Activated CD4-positive, CD25-positive, alpha-beta regulatory T cell (primary cell): ENCODE results near the gene STPG4.

ENCODE experiments used
- DNase-seq, 4 experiments: peaks; one replicate each; lab custom pipeline; 2025; lab: John Stamatoyannopoulos, UW

The STPG4 gene

DNA sequence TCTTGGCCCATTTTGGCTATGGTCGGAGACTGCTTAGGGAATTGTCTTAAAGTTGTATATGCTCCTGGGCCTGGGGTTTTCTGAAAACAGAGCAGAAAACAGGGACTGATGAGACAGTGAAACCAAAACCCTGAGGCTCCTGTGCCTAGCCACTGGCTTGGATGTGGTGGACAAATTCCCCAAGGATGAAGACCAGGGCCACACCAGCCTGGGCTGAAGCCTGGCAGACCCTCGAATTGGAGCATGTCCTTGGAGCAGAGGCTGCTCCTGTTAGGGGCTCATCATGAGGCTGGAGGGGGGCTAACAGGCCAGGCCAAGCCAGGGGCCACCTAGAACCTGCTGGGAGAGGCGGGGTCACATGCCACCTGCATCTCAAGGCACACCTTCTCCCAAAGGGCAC, 68.1 kb downstream of the STPG4 start:
- no peak for DNase-seq

GRCh38 chr2:47086571-47086970, 68.5 kb downstream of the STPG4 start:
- no peak for DNase-seq

DNA sequence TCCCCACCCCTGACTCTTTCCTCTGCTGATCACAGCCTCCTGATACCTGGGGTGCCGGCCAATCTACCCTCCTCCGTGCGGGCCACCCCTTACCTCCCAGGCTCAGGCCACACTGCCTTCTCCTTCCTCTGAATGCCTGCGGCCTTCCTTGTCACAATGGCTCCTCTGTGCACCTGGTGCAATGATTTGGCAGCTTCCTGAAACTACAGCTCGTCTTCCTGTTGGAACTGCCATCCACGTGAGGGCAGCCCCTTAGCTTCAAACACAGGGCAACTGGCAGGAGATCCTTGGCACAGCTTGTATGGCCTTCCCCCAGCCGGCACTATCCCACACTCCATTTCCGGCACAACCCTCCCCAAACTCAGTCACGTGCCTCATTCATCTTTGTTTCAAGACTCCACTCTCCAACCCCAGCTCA, 69.0 kb downstream of the STPG4 start:
- DNase-seq, result no peak

GRCh38 chr2:47083886-47084687, 71.0 kb downstream of the STPG4 start:
- DNase-seq, result no peak

DNA sequence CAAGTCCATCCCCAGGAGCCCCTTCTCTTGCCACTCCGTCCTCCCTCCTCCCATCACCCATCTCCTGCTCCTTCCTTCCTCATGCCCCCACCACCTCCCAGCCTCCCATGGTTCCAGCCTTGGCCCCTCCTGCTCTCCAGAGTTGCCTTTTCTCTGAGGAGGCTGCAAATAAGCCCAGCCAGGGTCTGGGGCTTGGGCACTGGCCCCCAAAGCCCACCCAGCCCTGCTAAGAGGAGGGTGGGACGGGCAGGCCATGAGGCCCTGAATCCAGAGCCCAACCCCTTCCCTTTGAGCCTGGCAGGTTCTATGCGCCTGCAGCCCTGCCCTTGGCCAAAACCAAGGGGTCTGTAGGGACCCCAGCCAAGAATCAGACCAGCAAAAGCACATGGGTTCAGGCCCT, 71.6 kb downstream of the STPG4 start:
- DNase-seq, result no peak

- DNase-seq, result no peak
Measured at GRCh38 chr2:47083005-47083404, 72.1 kb downstream of the STPG4 start.

DNA sequence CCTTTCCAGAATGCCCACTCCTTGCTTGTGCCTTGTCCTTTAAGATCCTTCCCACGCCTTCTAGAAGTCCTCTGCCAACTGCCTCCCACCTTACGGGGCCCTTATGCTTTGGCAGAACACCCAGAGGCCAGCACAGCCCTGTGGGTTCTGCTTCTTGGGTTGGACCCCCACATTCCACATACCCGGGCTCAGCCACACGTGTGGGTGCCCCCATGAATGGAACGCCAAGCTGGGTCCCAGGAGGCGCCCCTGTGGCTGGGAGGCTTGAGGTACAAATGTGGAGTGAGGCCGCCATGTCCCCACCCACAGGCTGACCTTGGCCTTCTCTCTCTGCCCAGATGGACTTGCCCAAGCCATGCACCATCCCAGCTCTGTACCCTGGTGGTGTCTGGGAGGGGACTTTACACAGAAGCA, 74.2 kb downstream of the STPG4 start:
- DNase-seq, result no peak

DNA sequence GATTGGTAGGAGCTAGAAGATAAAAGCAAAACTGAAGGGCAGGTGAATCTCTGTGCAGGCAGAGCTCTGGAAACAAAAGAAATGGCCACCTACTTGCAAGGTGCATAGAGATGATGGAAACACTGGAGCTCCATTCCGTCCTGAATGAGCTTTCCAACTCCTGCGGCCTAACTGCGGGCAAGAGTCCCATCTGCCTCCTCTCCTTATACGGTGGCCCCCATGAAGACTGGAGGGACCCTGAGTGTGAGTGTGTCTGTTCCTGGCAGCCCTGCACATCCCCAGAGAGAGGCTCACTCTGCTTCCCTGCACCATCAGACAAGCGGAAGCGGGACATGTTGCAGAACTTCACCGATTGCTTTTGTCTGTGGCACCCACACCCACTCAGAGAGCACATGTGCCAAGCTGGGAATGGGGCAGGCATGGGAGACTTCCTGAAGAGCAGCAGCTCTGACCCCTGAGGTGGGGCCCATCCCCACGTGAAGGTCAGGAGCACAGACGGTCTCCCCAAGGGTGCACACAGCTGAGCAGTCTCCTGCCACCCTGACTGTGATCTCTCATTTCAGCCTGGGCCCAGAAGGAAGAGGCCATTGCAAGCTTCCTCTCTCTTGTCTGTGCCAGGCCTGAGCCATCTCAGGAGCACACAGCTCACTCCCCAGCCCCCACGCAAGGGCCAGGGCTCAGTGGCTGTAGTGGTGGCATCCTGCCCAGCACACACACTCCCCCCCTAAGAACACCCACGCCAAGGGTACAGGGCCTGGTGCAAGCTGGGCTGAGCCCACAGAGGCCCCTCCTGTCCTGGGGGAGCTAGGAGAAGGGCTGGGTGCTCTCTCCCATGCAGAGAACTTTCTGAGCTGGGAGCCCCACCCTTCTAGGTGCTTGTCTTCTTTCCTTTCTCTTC, 75.3 kb downstream of the STPG4 start:
- DNase-seq, result no peak

GRCh38 chr2:47078541-47079482, 76.3 kb downstream of the STPG4 start:
- no peak for DNase-seq

- no peak for DNase-seq
Measured at GRCh38 chr2:47077442-47078117, 77.5 kb downstream of the STPG4 start.

DNA sequence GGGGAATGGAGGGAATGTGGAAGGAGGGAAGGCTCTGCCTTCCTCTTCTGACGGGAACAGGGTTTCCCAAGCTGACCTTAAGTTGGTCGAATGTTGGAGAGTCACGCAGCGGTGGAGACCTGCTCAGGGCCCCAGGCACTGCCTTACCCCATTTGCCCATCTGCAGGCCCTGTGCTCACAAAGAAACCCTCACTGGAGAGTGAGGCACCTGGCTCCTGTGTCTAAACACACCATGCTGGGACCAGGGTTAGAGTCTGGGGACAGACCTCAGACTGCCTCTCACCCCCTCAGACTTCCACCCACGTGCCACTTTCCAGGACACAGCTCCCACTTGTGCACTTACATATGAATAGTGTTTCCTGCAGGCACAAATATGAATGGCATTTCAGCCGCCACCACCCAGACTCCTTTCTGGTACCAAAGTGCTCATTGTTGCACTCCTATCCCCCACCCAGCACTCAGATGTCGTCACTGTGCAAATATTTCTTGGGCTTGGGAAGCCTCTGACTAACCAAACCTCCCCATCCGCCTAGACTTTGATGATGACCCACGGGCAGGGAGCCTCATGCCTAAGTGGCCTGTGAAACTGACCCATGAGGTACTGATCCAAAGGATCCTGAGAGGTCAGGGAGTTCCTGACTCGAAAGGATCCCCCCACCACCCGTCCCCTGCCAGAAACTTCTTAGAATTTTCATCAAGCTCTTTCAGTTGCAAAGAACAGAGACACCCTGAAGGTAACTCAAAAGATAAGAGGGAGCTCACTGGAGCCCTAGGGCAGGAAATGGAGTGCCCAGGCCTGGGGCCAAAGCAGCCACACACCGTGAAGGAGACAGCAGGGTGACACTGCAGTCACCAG, 78.3 kb downstream of the STPG4 start:
- DNase-seq, result no peak

DNA sequence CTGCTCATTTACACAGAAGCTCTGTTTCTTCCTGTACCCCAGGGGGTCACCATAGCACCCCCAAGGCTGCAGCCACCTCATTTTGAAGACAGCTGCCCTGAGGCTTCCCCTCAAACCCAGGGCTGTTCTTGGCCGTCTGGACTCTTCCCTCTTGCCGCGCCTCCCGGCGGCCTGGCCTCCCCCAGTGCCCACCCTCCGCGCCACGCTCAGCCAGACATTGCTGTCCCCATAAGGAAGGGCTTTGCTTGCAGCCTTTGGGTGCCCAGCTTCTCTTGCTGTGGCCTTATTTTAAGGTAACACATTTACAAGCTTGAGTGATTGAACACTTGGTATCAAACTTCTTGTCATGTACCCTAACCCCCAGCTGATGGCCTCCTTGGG, 79.0 kb downstream of the STPG4 start:
- no peak for DNase-seq

DNA sequence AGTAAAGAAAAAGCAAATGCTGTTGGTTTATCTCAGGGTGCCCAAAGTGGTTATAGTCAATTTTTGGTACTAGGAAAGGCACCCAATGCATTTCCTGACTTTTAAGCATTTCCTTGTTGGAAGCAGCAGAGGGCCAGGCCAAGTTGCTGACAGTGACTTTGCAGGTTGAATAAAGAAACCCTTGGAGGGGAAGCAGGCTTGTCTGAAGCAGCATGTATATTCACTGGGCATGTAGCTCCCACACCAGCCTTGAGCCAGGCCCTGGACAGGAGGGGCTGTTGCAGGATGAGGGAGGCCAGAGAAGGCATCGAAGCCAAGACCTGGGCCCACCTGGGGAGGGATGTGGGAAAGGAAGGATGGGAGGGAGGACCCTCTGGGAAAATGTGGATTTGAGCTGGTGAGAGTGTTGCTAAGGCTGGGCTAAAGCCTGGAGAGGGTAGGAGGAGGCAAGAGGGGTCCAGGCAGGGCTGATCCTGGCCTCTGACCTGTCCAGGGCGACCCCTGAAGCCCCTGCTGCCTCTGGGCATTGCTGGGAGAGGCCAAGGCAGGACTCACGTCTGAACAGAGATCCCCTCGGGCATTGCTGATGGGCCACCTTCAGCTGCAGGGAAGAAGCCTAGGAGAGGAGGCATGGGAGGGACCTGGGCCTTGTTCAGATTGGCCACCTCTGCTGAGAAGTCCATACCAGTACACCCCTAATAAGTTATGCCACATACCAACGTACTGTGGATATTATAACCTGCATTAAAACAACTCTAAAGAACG, 79.6 kb downstream of the STPG4 start:
- no peak for DNase-seq

DNA sequence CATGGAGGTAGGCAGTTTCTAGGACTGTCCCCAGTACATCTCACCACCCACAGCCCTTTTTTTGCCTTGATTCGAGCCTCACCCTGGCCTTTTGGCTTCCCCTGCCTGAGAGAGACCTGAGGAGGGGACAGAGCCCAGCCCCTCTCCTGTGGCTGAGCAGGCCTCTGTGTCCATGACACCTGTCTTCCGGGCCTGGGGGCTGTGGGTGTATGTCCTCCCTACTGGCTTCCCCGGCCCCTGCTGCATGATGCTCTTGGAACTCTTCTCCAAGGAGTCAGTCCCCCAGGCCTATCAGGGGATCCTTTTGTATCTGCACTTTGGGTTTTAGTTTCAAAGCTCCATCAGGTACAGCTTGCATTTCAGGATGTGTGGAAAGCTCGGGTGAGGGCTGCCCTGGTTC, 80.4 kb downstream of the STPG4 start:
- no peak for DNase-seq

GRCh38 chr2:47073641-47074040, 81.5 kb downstream of the STPG4 start:
- no peak for DNase-seq

- DNase-seq, result no peak
Measured at GRCh38 chr2:47073217-47073616, 81.9 kb downstream of the STPG4 start.

DNA sequence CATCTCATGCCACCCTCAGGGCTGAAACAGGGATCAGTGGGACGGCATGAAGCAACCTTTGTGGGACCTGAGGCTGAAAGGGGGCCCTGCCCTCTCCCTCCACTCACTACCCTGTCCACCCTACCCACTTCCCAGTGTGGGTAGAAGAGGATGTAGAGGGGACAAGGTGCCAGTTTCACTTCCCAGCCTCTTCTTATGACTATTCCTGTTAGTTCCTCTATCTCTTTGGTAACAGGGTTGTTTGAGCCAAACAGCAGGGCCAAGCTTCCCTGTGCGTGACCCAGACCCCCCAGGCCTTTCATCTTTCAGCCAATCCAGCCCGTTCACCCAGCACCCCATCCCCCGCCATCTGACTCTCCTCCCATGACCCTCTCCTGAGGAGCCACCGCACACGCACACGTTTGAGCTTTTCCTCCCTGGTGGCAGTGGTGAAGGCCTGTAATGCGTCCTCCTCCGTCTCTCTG, 82.3 kb downstream of the STPG4 start:
- no peak for DNase-seq

GRCh38 chr2:47072018-47072691, 83.0 kb downstream of the STPG4 start:
- no peak for DNase-seq
